HepG2 (cell line): ENCODE data around the gene TMEM117. TPM values are rescaled to one million over a fixed set of nuclear protein-coding genes. Genes with fewer than 3 reads are reported as not detected.

Source experiments
- ATAC-seq: fragments of 200-7000 bp; cut with Tn5 transposase; 3 replicates; pipeline ENCODE4 v1.9.1; 2020; ENCODE audit warnings: mild to moderate bottlenecking, moderate library complexity
- BruUV-seq: library from RNA; stranded (reverse); fragments of 400-500 nt; replicated peaks from 2 replicates; lab custom pipeline; 2021; lab: Mats Ljungman, UMichigan
- CTCF ChIA-PET: fragments of 300-600 bp; formaldehyde crosslinking; extraction: SDS; loops from one replicate; lab custom pipeline; 2021; ENCODE audit warnings: low total read pairs, inconsistent platforms, low intra/inter-chr PET ratio; lab: Yijun Ruan, JAX
- POLR2A ChIA-PET: fragments of 350-600 bp; sonication (Branson Sonifier 250); formaldehyde crosslinking; loops from one replicate; lab custom pipeline; 2020; ENCODE audit warnings: antibody characterized with exemption, inconsistent platforms; lab: Yijun Ruan, JAX
- DNase-seq: peaks from one replicate; pipeline ENCODE4 v3.0.0-alpha.2; 2015; ENCODE audit warnings: low spot score
- FAIRE-seq: peaks from 3 replicates; lab custom pipeline; 2011; peaks lifted over from hg19 to GRCh38; lab: Jason Lieb, UNC
- H2AFZ ChIP-seq: one replicate; pipeline ENCODE4 v1.6.1; 2011; ENCODE audit warnings: low read length, inconsistent platforms
- H3K27ac ChIP-seq: fragments of 300-600 bp; 3 replicates; pipeline ENCODE4 v1.8.0; 2011; ENCODE audit warnings: mixed run types, mild to moderate bottlenecking, mixed read lengths, low read length, inconsistent platforms; ENCODE audit not compliant: insufficient read depth; ENCODE audit errors: extremely low read length
- H3K27me3 ChIP-seq, 2 experiments: fragments of 200-600 bp in 1 of 2; 2 replicates in 1 of 2; 3 replicates in 1 of 2; pipeline versions ENCODE4 v1.6.0 to v1.8.0; 2011; ENCODE audit warnings: low read length in 2 of 2, mild to moderate bottlenecking in 2 of 2, moderate library complexity in 2 of 2, inconsistent platforms in 1 of 2; ENCODE audit not compliant: insufficient read depth in 2 of 2, control insufficient read depth in 1 of 2
- H3K36me3 ChIP-seq, 2 experiments: fragments of 200-600 bp in 1 of 2; replicated peaks in 1 of 2; 2 replicates in 1 of 2; 3 replicates in 1 of 2; pipeline versions ENCODE4 v1.5.1 to v1.8.0; 2011; ENCODE audit warnings: low read length in 2 of 2, inconsistent platforms in 1 of 2; ENCODE audit not compliant: insufficient read depth in 2 of 2, control insufficient read depth in 1 of 2
- H3K4me1 ChIP-seq: 2 replicates; pipeline ENCODE4 v1.5.1; 2012; ENCODE audit warnings: low read length, inconsistent platforms; ENCODE audit not compliant: insufficient read depth
- H3K4me2 ChIP-seq: 2 replicates; pipeline ENCODE4 v1.6.0; 2011; ENCODE audit warnings: low read depth, low read length, inconsistent platforms
- H3K4me3 ChIP-seq, 3 experiments: fragments of 200-600 bp in 1 of 3; sonication (generic), shearing (Covaris generic) in 1 of 3; replicated peaks in 1 of 3; 2 replicates each; pipeline ENCODE4 v1.5.1; 2011 to 2016; ENCODE audit warnings: low read length in 3 of 3, inconsistent platforms in 2 of 3, low read depth in 2 of 3, mild to moderate bottlenecking in 2 of 3, control low read depth in 1 of 3, mixed read lengths in 1 of 3; ENCODE audit not compliant: insufficient read depth in 1 of 3
- H3K79me2 ChIP-seq: one replicate; pipeline ENCODE4 v1.6.1; 2011; ENCODE audit warnings: low read length, inconsistent platforms; ENCODE audit not compliant: insufficient read depth
- H3K9ac ChIP-seq: 2 replicates; pipeline ENCODE4 v1.6.0; 2011; ENCODE audit warnings: mild to moderate bottlenecking, low read depth, low read length, inconsistent platforms; ENCODE audit not compliant: insufficient read depth
- H3K9me3 ChIP-seq: 2 replicates; pipeline ENCODE4 v1.5.1; 2012; ENCODE audit warnings: mild to moderate bottlenecking, low read length
- H4K20me1 ChIP-seq: 2 replicates; pipeline ENCODE4 v1.6.0; 2011; ENCODE audit warnings: inconsistent platforms, mild to moderate bottlenecking, low read length, moderate library complexity; ENCODE audit not compliant: insufficient read depth
- BRCA1 ChIP-seq: sonication (generic); formaldehyde crosslinking; IDR thresholded peaks from 2 replicates; pipeline ENCODE4 v1.4.0; 2020; ENCODE audit warnings: missing genetic modification reagents
- CCDC6 ChIP-seq: sonication (generic); formaldehyde crosslinking; IDR thresholded peaks from 2 replicates; pipeline ENCODE4 v1.8.1; 2022; ENCODE audit warnings: mild to moderate bottlenecking, missing genetic modification reagents, moderate library complexity
- CREM ChIP-seq, 2 experiments: sonication (generic) in 1 of 2; formaldehyde crosslinking in 1 of 2; IDR thresholded peaks; 2 replicates each; pipeline versions ENCODE4 v1.4.0 to v1.6.1; 2016 to 2020; ENCODE audit warnings: antibody characterized with exemption in 1 of 2, mild to moderate bottlenecking in 1 of 2, missing genetic modification reagents in 1 of 2
- ELF1 ChIP-seq: sonication (generic); formaldehyde crosslinking; IDR thresholded peaks from 2 replicates; pipeline ENCODE4 v1.4.0; 2020; ENCODE audit warnings: missing genetic modification reagents
- GZF1 ChIP-seq: sonication (generic); formaldehyde crosslinking; IDR thresholded peaks from 2 replicates; pipeline ENCODE4 v1.5.1; 2020; ENCODE audit warnings: mild to moderate bottlenecking, missing genetic modification reagents
- HOXA3 ChIP-seq: sonication (generic); formaldehyde crosslinking; IDR thresholded peaks from 2 replicates; pipeline ENCODE4 v1.5.0; 2020; ENCODE audit warnings: missing genetic modification reagents
- JUNB ChIP-seq: sonication (generic); formaldehyde crosslinking; IDR thresholded peaks from 2 replicates; pipeline ENCODE4 v1.8.0; 2022; ENCODE audit warnings: missing genetic modification reagents, mild to moderate bottlenecking, borderline replicate concordance
- KDM5A ChIP-seq: fragments of 200-600 bp; sonication (generic); IDR thresholded peaks from 2 replicates; pipeline ENCODE4 v1.7.0; 2018; ENCODE audit warnings: antibody characterized with exemption, mild to moderate bottlenecking, low read length, borderline replicate concordance
- KDM6A ChIP-seq: IDR thresholded peaks from 2 replicates; pipeline ENCODE4 v1.6.1; 2016; ENCODE audit warnings: low read depth
- KLF16 ChIP-seq, 2 experiments: sonication (generic) in 1 of 2; formaldehyde crosslinking in 1 of 2; IDR thresholded peaks; 2 replicates each; pipeline versions ENCODE4 v1.6.1 to v1.8.0; 2016 to 2023; ENCODE audit warnings: missing genetic modification reagents in 2 of 2, missing compliant biosample characterization in 1 of 2
- NFYC ChIP-seq: IDR thresholded peaks from 2 replicates; pipeline ENCODE4 v1.6.1; 2016; ENCODE audit warnings: missing genetic modification reagents, missing compliant biosample characterization
- PHF5A ChIP-seq: IDR thresholded peaks from one replicate; pipeline ENCODE4 v1.6.1; 2018; ENCODE audit warnings: low read depth, missing genetic modification reagents; ENCODE audit not compliant: unreplicated experiment
- RARG ChIP-seq: sonication (generic); formaldehyde crosslinking; IDR thresholded peaks from 2 replicates; pipeline ENCODE4 v1.4.0; 2020; ENCODE audit warnings: low read depth, mild to moderate bottlenecking, missing genetic modification reagents
- REPIN1 ChIP-seq: sonication (generic); formaldehyde crosslinking; IDR thresholded peaks from 2 replicates; pipeline ENCODE4 v1.8.0; 2022; ENCODE audit warnings: missing genetic modification reagents, low read depth, mild to moderate bottlenecking, borderline replicate concordance
- RFXAP ChIP-seq: sonication (generic); formaldehyde crosslinking; IDR thresholded peaks from 2 replicates; pipeline ENCODE4 v1.4.0; 2020; ENCODE audit warnings: missing genetic modification reagents, borderline replicate concordance
- ZNF589 ChIP-seq: sonication (generic); formaldehyde crosslinking; conservative IDR thresholded peaks from 2 replicates; pipeline ENCODE4 v1.8.0; 2022; ENCODE audit warnings: mild to moderate bottlenecking, moderate library complexity, missing genetic modification reagents
- ZNF652 ChIP-seq: IDR thresholded peaks from 2 replicates; pipeline ENCODE4 v1.6.1; 2016; ENCODE audit warnings: low read depth, borderline replicate concordance
- ZNF839 ChIP-seq: sonication (generic); formaldehyde crosslinking; IDR thresholded peaks from 2 replicates; pipeline ENCODE4 v1.4.0; 2020; ENCODE audit warnings: missing genetic modification reagents, mild to moderate bottlenecking, borderline replicate concordance
- in situ Hi-C: cut with HindIII; loops from 2 replicates; pipeline ENCODE4 v1.10.0; 2017; ENCODE audit warnings: low pct_unique_long_range_greater_than_20kb; ENCODE audit not compliant: extremely low pct_ligation_motif_present
- intact Hi-C: fragments of 100-400 bp; cut with micrococcal nuclease; formaldehyde crosslinking; loops from one replicate; pipeline ENCODE4 v1.10.0; 2022; ENCODE audit not compliant: unreplicated experiment
- polyA plus RNA-seq, 8 experiments: library from polyadenylated mRNA; depleted of rRNA in 3 of 8; stranded (reverse) in 7 of 8; unstranded in 1 of 8; fragments of >200 nt; fragmentation: Illumina TruSeq in 4 of 8; extraction: Trizol in 4 of 8; gene quantifications; 2 replicates each; pipeline versions ENCODE4 v1.2.1 to v1.2.3, GENCODE V29; 2011 to 2016; ENCODE audit warnings: low read depth in 4 of 8, missing spikeins in 1 of 8, mixed read lengths in 1 of 8; ENCODE audit not compliant: insufficient read depth in 1 of 8
- total RNA-seq, 5 experiments: library from RNA; depleted of rRNA; stranded (reverse); fragments of >200 nt; fragmentation: Illumina TruSeq; extraction: Trizol; gene quantifications; 2 replicates each; pipeline ENCODE4 v1.2.3, GENCODE V29; 2016; ENCODE audit warnings: low read depth in 1 of 5
- TF ChIP-seq, protein P1 (sequence below): sonication (generic); formaldehyde crosslinking; IDR thresholded peaks from 2 replicates; pipeline ENCODE4 v1.4.0; 2020; ENCODE audit warnings: missing genetic modification reagents

TMEM117 gene
- total and polyA plus RNA-seq, 2 of the 13 experiments (the other 11 are each of a cell fraction or from before 2014, with no cell fraction given): 2.8 to 8.5 TPM

DNA sequence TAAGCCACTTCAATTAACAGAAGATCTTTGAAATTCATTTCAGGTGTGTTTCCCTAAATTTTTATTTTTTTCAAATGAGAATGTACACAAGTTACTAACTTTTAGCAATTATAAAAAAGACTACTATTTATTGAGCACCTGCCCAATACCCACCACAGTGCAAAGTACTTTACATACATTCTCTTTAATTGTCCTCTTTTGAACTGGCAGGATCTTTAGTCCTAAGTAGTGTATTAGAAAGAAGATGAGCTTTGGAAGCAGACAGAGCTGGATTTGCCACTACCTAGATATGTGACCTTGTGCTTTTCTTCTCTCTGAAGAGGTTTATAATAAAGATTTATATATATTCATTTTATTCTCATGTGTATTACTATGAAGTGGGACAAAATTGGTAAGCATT is 63.7 kb downstream of the TMEM117 start:
- FAIRE-seq (no peak), ATAC-seq (no peak), DNase-seq (no peak)
- TF ChIP-seq NFYC (no peak), JUNB (no peak), RFXAP (CRISPR knock-in tag) (no peak), CCDC6 (CRISPR knock-in tag) (no peak), KDM5A (no peak), BRCA1 (no peak), KDM6A (no peak), PHF5A (CRISPR knock-in tag) (no peak), ZNF589 (CRISPR knock-in tag) (no peak), KLF16 (CRISPR knock-in tag; IDR thresholded peaks at IDR 0.05) (no peak), HOXA3 (CRISPR knock-in tag) (no peak), REPIN1 (CRISPR knock-in tag) (no peak), ZNF839 (CRISPR knock-in tag) (no peak), RARG (CRISPR knock-in tag) (no peak), CREM (IDR thresholded peaks at IDR 0.05) (no peak), CREM (CRISPR knock-in tag; IDR thresholded peaks at IDR 0.05) (no peak), GZF1 (no peak), ELF1 (CRISPR knock-in tag) (no peak), ZNF652 (CRISPR knock-in tag) (no peak)
- TF ChIP-seq, protein P1, sequence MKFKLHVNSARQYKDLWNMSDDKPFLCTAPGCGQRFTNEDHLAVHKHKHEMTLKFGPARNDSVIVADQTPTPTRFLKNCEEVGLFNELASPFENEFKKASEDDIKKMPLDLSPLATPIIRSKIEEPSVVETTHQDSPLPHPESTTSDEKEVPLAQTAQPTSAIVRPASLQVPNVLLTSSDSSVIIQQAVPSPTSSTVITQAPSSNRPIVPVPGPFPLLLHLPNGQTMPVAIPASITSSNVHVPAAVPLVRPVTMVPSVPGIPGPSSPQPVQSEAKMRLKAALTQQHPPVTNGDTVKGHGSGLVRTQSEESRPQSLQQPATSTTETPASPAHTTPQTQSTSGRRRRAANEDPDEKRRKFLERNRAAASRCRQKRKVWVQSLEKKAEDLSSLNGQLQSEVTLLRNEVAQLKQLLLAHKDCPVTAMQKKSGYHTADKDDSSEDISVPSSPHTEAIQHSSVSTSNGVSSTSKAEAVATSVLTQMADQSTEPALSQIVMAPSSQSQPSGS (CRISPR knock-in tag): no peak
- Histone ChIP-seq H4K20me1 (no peaks in the 10 kb centered on the region), H3K79me2 (no peaks in the 10 kb centered on the region), H2AFZ (no peak overlapping the region), H3K36me3 (no peaks in the 10 kb centered on the region; a peak in 1 of 5 replicates), H3K4me2 (no peak overlapping the region), H3K9me3 (no peaks in the 10 kb centered on the region), H3K27me3 (no peaks in the 10 kb centered on the region), H3K27ac (no peak overlapping the region), H3K9ac (no peak overlapping the region), H3K4me3 (no peak overlapping the region), H3K4me1 (no peaks in the 10 kb centered on the region)
- ChIA-PET CTCF (no interaction called here), POLR2A (no interaction called here)
- in situ Hi-C loops (loop anchor here (25.0 kb wide), 1 partner anchor 387 kb away; no protein-coding TSS in a partner anchor), intact Hi-C loops (no loop called here)
- BruUV-seq: no TSS peak
